Kasumi-1 (cell line): ENCODE data around the gene GALNT18.

Experiments
- DNase-seq, 2 experiments: peaks; one replicate each; lab custom pipeline; 2025; lab: John Stamatoyannopoulos, UW

Gene GALNT18

DNA sequence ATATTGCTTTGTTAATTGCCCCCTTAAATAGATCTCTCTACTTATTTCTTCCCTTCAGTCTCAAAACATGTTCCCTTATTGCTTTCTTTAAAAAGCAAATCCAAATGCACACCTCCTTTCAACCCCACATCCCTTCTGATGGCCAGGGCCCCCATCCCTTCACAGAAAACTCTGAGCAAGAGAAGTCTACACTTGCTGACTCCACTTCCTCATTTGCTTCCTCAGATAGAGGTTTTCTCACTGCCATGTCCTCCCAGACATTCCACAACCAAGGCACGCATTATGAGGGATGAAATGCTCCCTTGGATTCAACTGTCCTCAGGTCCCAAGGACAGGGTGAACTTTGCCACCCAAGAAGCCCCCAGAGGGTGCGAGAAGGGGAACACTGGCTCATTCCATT, 311.9 kb downstream of the GALNT18 start:
- peak; percentile 39 to 43 for DNase-seq

DNA sequence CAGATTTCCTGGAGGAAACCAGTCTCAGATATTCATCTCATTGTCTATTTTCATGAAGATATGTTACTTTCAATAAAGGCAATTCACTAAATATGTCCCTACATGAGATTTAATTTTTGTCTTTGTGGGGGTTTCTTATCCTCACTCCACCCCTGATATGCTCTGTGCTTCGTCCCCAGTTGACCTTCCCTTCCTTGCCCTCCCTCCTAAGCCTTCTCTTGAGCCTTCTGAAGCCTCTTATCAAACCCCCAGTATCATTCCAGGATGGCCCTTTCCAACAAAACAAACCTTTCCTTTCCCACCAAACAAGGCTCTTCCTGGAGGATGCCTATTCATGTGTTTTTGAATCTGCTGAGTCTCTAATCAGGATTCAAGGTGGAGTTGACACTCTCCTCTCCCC, 313.6 kb downstream of the GALNT18 start:
- DNase-seq = no peak

DNA sequence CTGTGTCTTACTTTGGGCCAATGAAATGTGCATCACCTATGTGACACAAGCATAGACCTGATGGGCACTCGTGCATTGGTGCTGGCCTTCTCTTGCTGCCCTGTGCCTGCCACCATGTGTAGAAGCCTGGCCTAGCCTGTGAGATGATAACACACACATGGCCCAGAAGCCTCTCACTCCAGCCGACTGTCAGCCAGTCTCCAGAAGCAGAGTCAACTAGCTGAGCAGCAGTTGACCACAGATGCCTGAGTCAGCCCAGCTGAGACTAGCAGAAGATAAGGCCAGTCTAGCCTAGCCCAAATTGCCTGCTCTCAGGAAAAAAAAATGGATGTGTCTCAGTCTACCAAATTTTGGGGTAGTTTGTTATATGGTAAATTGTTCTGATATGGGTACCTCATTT, 314.9 kb downstream of the GALNT18 start:
- no peak for DNase-seq

DNA sequence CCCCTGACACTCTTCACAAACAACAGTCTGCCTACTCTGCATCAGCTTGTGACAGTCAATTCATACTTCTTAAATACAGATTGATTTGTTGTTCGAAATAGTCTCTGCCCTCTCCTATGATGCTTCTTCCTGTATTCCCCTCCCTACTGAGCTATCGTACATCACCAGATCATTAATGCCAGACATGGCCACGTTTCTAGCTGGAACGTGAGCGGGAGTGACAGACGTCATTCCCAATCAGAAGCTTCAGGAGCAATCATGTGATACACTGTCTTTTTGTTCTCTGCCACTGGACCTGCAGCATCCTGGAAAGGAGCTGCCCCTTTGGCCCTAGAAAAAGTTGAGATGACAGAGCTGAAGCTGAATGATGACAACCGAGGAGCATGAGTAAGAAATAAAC, 317.3 kb downstream of the GALNT18 start:
- no peak for DNase-seq

DNA sequence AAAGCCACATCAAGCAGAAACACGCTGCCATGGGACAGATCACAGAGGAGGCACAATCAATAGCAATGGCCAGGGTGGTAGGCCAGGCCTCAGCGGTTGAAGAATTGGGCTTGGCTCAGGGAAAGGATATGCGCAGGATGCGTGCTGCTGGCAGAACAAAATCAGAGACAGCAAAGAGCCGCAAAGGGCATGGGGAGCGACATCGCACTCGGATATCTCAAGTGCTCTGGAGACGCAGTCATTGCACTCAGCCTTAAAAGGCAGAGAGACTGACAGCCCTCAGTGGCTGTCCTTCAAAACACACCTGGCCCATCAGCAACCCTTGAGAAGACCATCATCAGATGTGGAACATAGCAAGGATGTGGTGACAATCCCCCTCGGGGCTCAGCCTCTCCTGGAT, 319.2 kb downstream of the GALNT18 start:
- DNase-seq = no peak

DNA sequence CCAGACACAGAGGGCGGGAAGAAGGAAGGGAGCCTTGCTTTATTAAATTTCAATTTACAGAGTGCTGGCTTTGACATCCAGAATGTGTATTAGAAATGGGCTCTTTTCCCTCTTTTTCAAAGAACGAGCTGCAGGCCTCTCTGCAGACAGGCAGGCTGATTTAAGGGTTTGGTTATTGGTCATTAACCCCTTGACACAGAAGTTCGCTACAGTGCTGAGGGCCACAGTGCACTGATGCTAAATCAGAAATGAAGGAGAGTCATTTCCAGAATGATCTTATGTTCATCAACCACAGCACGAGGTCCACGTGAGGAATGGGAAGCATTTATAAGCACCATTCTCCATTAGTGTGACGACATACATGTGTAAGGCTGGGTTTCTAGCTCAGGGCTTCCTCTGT, 320.6 kb downstream of the GALNT18 start:
- DNase-seq = no peak

DNA sequence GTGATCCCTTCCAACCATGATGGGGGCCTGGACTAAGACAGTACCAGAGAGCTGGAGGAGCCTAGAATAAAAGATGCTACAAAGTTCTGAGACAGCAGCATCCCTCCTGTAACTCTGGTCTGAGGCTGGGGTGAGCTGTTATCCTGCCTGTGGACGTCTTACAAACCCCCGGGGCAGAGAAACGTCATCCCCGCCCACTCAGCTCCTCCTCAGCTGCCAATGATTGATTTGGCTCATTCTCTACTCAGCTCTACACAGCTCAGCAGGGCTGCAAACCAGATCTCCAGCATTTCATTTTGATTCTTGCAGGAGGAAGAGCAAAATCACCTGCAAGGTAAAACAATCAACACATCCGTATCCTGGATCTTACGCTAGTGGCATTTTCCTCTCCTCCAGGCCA, 324.2 kb downstream of the GALNT18 start:
- DNase-seq = no peak

DNA sequence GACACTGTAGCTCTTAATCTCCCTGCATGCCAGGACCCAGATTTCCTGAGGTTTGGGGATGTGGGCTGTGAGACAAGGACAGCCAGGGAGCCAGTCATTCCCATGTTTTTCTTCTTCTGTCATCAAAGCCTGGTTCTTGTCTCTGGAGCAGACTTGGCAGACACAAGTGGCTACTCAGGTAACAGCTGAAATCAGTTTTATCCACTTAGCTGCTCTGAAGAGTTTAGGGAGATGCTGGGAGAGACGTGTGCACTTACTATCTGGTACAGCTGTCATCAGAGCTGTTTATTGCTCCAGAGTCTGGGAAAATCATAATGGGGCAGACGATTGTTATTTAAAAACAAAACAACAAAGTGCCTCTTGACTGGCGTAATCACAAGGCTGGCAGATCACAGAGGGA, 325.4 kb downstream of the GALNT18 start:
- DNase-seq = no peak

DNA sequence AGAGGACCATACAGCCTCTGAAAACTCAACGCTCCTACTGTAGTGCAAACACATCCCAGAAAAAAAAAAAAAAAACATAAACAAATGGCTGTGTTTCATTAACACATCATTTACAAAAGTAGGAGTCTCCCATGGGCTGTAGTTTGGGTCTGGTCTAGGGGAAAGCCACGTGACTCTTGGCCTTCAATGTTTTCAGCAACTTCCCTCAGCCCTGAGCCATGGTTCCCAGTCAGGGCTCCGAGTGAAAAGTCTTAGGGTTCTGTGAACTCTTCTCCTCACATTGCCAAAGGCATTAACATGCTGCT, 327.3 kb downstream of the GALNT18 start:
- no peak for DNase-seq

DNA sequence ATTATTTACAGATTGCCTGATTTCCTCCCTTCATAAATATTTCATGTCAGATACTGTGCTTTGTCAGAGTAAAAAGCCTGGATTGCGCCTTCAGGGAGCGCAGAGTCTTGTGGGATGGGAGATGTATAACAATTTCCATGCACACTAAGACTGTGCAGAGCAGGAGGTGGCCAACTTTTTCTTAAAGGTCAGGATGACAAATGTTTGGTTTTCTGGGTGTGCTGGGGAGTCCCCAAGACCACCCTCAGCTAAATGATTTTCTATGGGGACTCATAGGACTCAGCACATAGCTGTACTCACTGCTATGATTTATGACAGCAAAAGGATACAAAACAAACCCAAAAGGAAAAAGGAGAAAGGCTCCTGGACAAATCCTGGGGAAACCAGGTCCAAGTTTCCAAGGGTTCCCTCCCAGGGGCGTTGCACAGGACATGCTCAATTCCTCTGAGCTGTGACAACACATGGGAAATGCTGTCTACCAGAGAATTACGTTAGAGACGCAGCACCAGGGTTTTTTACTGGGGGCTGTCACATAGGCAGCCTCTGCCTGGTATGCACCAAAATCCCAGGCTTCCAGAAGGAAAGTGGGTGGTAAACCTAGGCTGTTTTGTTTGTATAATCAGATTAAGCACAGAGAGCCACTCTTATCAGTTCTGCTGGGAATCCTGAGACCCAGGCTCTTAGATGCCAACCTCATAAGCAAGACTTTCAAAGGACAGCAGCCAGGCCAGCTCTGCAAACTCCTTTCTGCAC, 327.8 kb downstream of the GALNT18 start:
- DNase-seq = no peak

DNA sequence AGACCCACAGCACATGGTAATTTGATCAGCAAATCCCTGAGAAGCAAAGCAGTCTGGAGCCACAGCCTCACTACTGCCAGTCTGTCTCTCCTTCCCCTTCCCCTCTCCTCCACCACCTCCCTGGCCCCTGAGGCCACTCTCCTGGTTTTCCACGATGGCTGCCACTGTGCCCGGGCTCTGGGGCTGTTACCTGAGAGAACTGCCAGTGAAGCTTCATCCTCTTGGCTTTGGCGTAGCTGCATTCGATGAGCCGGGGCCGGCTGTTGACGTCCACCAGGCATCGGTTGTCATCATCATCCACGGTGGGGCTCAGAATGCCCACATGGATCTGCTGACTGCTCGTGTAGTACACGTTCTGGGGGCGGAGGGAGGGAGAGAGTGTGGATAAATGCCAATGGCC, 329.0 kb downstream of the GALNT18 start:
- DNase-seq = no peak

DNA sequence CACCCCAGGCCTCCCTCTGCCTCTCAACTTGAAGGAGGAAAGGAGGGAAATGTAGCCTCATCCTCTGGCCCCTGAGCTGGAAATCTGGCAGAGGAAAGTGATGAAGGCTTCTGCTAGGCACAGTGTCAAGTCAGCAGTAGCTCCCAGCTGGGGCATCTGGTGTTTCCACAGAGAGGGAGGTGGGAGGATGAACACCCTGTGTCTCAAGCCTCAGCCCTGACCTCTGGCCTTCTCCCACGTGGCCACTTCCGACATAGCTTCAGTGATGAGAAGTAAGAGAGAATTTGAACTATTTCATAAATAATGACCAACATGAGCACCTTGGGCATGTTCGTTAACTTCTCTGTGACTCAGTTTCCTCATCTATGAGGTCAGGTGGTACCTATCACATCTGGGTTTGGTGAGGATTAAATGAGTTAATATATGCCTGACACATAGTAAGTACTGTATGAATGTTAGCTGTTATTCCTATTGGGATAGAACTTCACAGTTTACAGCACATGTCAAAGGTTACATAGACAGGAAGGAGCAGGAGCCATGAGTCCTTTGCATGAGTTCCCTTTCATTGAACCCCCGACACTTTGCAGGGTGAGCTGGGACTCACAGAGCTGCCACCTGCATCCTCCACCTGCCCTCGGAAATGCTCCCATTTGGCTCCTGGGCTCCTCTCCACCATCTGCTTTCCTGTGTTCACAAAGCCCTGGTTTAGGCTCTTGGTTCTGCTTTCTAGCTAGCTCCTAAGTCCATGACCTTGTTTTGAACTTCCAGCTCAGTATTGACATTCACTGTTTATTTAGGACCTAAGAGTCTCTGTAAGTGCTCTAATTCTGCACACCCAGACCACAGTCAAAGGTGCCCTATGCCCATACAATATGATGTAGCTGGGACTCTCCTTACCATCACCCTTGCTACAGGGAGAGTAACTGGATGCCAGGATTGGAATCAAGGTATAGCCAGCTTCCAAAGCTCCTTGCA, 330.5 kb downstream of the GALNT18 start:
- no peak for DNase-seq

DNA sequence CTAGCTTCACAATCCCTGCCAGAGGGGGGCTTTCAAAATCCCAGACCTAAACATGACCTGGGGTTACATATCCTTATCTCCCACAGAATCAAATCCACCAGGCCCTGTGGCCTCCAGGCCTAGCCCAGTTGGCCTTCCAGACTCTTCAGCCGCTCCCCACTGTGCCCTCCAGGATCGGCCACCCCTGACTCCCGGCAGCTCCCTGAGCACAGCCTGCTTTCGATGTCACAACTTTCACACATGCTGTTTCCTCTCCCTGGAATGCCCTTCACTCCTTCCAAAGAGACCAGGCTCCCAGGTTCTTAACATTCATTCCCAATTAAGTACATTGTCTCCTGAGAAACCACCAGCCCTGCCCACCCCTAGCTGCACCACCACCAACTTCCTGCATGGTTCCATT, 331.5 kb downstream of the GALNT18 start:
- no peak for DNase-seq

DNA sequence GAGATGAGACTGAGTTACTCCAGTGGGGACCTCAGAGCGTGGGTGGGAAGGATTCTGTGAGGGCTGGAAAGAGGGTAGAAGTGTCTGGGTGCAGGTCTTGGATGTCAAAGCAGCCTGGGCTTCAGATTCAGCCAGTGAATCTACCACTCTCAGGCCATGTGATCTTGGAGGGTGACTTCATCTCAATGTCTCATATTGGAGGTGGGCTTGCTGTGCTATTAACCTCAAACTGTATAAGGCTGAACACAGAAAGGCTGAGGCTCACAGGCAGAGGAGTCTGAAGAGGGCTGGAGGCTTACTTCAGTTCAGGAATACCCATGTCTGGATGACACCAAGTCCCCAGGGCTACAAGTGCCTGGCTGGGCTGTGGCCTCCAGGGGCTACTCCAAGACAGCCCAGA, 332.1 kb downstream of the GALNT18 start:
- no peak for DNase-seq

DNA sequence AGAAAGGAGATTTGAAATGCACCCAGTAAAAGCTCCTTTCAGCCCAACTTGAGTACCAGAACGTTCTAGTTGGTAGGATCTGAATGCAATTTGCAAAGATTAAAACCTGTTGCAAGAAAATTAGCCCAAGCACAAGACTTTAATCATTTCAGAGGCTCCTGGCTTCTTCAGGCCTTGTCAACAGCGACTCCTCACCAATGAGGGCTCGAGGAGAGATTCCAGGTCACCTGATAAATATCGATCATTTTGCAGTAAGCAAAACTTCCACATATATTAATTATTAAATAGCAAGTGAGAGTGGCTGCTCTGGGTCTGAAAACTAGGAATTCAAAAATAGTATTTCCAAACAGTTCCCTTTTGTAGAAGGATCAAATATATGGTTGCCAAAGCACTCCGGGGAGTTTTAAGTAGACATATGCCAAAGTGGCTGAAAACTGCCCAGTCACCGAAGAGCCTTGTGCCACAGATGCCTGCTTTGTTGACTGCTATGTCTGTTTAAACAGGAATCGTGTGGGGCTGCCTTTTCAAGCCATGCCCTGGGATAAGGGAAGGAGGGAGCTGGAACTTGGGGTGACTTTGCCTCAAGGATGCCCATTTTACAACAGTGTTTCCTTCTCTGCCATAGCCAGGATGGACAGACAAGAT, 332.7 kb downstream of the GALNT18 start:
- no peak for DNase-seq

DNA sequence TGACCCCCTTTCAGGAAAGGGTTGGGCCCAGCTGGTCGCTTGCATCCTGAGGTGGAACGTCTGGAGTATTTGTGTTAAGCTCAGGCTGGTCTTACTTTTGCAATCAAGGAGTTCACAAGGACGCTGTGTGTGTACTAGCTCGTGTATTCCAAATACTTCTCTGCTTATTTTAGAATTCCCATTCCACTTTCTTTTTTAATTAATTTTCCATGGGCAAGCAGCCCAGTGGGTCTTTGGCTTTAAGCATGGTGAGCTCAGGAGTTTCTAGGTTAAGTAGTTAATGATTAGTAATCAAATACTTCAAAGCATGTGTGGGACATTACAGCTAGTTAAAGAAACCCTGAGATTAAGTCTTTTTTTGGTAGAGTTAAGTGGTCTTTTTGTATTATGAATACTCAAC, 337.3 kb downstream of the GALNT18 start:
- no peak for DNase-seq

DNA sequence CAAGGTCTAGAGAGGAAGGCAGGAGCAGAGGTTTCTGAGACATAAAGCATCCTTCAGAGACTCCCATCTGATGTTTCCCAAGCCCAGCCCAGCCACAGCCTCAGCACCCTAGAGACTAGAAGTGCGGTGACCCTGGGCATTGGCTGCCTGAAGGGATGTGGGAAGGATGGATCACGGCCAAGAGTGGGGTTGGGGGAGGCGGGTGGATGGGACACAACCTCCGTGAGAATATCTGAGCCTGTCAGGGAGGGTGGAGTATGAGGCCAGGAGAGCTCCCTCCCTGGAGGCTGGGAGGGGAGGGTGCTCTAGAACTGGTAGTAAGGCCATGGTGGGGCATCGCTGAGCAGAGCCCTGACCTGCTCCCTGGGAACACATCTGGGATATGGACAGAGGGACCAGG, 340.2 kb downstream of the GALNT18 start:
- no peak for DNase-seq

DNA sequence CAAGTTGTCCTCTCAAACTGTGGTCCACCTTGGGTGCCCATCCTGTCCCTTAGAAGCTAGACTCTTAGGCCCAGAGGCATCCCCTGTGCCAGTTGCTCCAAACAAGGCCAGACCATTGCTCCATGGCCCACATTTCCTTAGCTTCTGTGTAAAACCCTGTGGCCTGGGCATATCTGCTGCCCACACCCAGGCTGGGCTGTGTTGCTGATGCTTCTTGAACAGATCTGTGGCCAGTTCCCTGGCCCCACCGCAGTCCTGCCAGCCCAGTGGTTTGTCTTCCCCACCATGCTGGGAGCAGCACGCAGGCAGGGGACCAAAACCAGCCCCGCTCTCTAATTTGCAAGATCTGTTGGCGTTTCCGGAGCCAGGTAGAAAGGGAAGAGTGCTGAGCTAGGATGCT, 341.0 kb downstream of the GALNT18 start:
- DNase-seq = no peak

DNA sequence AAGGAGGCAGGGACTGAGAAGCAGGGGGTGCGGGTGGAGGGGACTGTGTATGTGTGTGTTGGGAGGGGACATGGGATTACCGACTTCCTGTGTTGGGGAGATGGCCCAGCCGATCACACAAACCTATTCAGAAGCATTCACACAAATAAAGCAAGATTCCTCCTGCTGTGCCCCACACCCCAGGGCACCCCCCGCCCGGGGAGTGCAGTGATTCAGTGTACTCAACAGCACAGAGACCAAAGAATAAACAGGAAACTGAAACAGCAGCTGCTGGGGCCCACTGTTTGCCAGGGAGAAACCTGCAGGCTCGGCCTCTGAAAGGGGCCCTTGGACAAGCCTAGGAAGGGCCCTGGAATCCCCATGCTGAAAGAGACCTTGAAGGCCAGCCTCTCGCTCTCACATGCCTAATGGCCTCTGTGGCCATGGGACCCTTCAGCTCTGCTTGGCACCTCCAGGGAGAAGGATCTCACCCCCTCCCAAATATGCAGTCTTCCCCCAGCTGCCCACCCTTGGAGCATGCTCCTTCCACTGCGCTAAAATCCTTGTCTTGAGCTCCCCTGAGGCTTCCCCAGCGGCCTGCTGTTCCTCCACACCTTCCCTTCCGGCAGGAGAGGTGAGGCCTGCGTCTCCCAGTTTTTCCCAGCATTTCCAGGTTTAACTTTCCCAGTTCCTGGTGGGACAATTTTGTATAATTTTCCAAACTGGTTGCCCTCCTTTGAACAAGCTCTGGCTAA, 341.7 kb downstream of the GALNT18 start:
- DNase-seq = no peak

DNA sequence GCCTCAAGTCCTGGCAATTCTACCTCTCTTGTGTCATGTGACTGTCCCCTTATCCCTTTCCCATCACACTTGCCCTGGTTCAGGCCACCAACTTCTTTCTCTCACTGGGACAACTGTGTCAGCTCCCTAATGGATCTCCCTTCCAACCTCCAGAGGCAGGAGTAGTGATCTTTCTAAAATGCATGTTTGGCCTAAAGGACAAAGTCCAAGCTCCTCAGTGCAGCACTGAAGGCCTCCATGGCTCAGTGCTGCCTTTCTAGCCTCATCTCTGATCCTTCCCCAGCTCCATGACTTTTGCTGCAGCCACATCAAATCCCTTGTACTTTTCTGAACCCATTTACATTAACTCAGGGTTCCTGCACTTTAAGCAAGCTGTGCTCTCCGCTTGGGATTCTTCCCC, 349.6 kb downstream of the GALNT18 start:
- DNase-seq = no peak

DNA sequence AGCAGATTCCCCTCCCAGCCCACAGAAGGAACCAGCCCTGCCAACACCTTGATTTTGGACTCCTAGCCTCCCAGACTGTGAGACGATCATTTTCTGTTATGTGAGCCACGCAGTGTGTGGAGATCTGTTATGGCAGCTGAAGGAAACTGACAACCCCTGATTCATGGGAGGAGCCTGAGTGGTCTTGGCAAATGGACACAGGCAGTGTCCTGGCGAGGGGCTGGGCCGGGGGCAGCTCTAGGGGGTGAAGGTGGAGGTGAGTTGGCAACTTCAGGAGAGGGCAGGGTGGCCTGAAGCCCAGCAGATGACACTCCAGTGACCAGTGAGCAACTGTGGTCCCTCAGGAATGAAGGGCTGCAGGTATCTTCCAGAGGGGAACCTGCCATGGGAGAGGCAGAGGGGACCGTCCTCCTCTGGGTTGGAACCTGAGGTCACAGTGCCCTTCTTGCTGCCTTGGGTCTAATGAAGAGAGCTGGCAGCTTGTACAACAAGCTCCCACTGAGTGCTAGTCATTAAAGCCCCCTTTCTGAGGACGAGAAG, 351.5 kb downstream of the GALNT18 start:
- DNase-seq = no peak

DNA sequence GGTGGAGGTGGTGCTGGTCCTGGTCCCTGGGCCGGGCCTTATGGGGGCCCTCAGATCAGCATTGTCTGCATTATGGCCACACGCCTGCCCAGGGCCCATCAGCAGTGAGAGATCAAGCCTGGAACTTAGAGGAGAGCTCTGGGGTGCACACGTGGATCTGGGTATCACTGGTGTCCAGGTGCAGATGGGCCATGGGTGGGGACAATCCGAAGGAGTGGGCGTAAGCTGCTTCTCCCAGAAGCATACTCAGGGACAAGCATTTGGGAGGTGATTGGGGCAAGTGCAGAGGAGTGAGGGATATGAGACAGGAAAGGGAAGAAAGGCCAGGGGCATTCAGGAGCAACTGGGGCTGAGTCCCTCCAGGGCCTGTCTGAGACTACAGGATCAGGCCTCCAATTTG, 353.1 kb downstream of the GALNT18 start:
- no peak for DNase-seq
